GM18508 (cell line): ENCODE results near the gene KIAA0930.

Source experiments
- ATAC-seq: cut with Tn5 transposase; IDR thresholded peaks from one replicate; pipeline ENCODE4 v1.9.1; 2021; ENCODE audit warnings: moderate number of reproducible peaks; ENCODE audit not compliant: insufficient read depth, unreplicated experiment

The KIAA0930 gene

GRCh38 chr22:45223304-45224117 lies 17.2 kb downstream of the KIAA0930 start:
- ATAC-seq = no peak

GRCh38 chr22:45221201-45221600 lies 19.5 kb downstream of the KIAA0930 start:
- no peak for ATAC-seq

GRCh38 chr22:45218976-45219375 lies 21.7 kb downstream of the KIAA0930 start:
- ATAC-seq = no peak

- no peak for ATAC-seq
These were observed 22.9 kb downstream of the KIAA0930 start for GRCh38 chr22:45217806-45218205.

- no peak for ATAC-seq
These were observed 23.3 kb downstream of the KIAA0930 start for GRCh38 chr22:45217345-45217744.

GRCh38 chr22:45216133-45217003 lies 24.3 kb downstream of the KIAA0930 start:
- no peak for ATAC-seq

GRCh38 chr22:45212992-45213751 lies 27.5 kb downstream of the KIAA0930 start:
- no peak for ATAC-seq

- ATAC-seq = no peak
These were observed 28.4 kb downstream of the KIAA0930 start for GRCh38 chr22:45212306-45212709.

- ATAC-seq = no peak
These were observed 28.8 kb downstream of the KIAA0930 start for GRCh38 chr22:45211848-45212247.

- ATAC-seq = no peak
These were observed 29.3 kb downstream of the KIAA0930 start for GRCh38 chr22:45211435-45211834.

GRCh38 chr22:45210991-45211390 lies 29.7 kb downstream of the KIAA0930 start:
- no peak for ATAC-seq

- ATAC-seq = no peak
These were observed 30.1 kb downstream of the KIAA0930 start for GRCh38 chr22:45210577-45210976.

GRCh38 chr22:45210174-45210573 lies 30.5 kb downstream of the KIAA0930 start:
- ATAC-seq = no peak

- ATAC-seq = no peak
These were observed 31.5 kb downstream of the KIAA0930 start for GRCh38 chr22:45208993-45209838.

- ATAC-seq = no peak
These were observed 32.0 kb downstream of the KIAA0930 start for GRCh38 chr22:45208696-45208992.

GRCh38 chr22:45207981-45208664 lies 32.6 kb downstream of the KIAA0930 start:
- no peak for ATAC-seq

- ATAC-seq = no peak
These were observed 33.2 kb downstream of the KIAA0930 start for GRCh38 chr22:45207533-45207932.

GRCh38 chr22:45206233-45206632 lies 34.5 kb downstream of the KIAA0930 start:
- no peak for ATAC-seq

- ATAC-seq = no peak
These were observed 35.3 kb downstream of the KIAA0930 start for GRCh38 chr22:45205276-45205925.
